ENCODE data around the gene ATOX1. TPM values are rescaled to one million over a fixed set of nuclear protein-coding genes. Genes with fewer than 3 reads are reported as not detected.

Gene ATOX1
- total and polyA plus RNA-seq, 2 of the 8 experiments (the other 6 are each of a cell fraction or from before 2014, with no cell fraction given), result 79.9 to 232 TPM

DNA sequence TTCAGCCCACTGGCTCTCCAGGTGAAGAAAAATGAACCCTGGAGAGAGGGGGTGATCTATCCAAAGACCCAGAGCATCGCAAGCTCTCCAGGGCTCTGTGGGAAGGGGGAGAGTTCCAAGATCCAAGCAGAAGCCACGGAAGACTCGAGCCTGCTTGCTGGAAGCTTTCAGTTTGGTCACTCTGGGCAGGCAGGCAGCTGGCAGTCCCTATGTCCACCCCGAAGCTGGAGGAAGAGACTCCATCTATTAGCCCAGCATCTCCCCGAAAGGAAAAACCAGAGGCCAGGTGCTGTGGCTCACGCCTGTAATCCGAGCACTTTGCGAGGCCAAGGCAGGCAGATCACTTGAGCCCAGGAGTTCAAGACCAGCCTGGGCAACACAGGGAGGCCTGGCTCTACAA is 61.0 kb downstream of the ATOX1 start:
- ChIA-PET POLR2A (ENCODE audit: partially characterized antibody) (interaction anchor here (1.4 to 2.1 kb wide), 8 partner anchors 11 to 73 kb away, joined by 3 to 14 read pairs (median 8); partner anchors contain the start of gene SPARC), CTCF (ENCODE audit: partially characterized antibody) (interaction anchor here (0.7 to 7.9 kb wide), 11 partner anchors 8 to 233 kb away, joined by 3 to 53 read pairs (median 9); partner anchors contain the start of gene SPARC)
- Histone ChIP-seq H3K27ac (ENCODE audit: low read depth, low read length) (no peak overlapping the region), H3K36me3 (ENCODE audit: control insufficient read depth in 2 of 4, insufficient read depth in 4 of 4, low read length in 3 of 4) (no peaks in the 10 kb centered on the region), H2BK12ac (ENCODE audit: low read depth, low read length) (0 out of 2 replicates have a peak overlapping the region, but pooled peaks have one; percentile 4), H3K79me1 (ENCODE audit: low read depth, low read length) (no peaks in the 10 kb centered on the region), H2AK5ac (ENCODE audit: low read depth, low read length) (no peak overlapping the region), H3K4me2 (ENCODE audit: insufficient read depth in 1 of 2, low read depth in 2 of 2, low read length in 2 of 2) (no peak overlapping the region; a peak in 1 of 4 replicates), H2BK5ac (ENCODE audit: low read depth, low read length) (no peak overlapping the region), H4K5ac (ENCODE audit: insufficient read length, low read depth, low read length) (no peak overlapping the region), H3K23me2 (ENCODE audit: low read depth, low read length) (no peaks in the 10 kb centered on the region), H4K91ac (replicated peaks; ENCODE audit: insufficient read length, low read length) (no peak overlapping the region), H3K9me3 (ENCODE audit: insufficient read depth in 2 of 2, low read depth in 1 of 2, low read length in 1 of 2) (no peaks in the 10 kb centered on the region), H3K4me3 (ENCODE audit: extremely low read depth in 1 of 4, insufficient read depth in 2 of 4, low read depth in 3 of 4, low read length in 4 of 4) (no peak overlapping the region), H4K20me1 (replicated peaks in 1 of 2; ENCODE audit: control insufficient read depth in 1 of 2, insufficient read depth in 2 of 2, low read length in 2 of 2) (no peaks in the 10 kb centered on the region), H2AFZ (ENCODE audit: low read length) (peak overlapping the region; percentile 21), H3K4me1 (replicated peaks in 1 of 4; ENCODE audit: control insufficient read depth in 3 of 4, insufficient read depth in 4 of 4, low read length in 3 of 4) (peaks cover 3 to 14% (median 6%) of the 10 kb centered on the region in 4 experiments), H2BK120ac (replicated peaks; ENCODE audit: low read depth, low read length) (no peak overlapping the region), H2BK20ac (ENCODE audit: low read length) (no peak overlapping the region), H2BK15ac (ENCODE audit: low read length) (no peak overlapping the region), H3K79me2 (ENCODE audit: control insufficient read depth in 1 of 2, insufficient read depth in 2 of 2, low read length in 2 of 2) (no peaks in the 10 kb centered on the region), H4K8ac (ENCODE audit: extremely low read depth, insufficient read depth, low read length) (no peak overlapping the region), H3K27me3 (replicated peaks in 1 of 4; ENCODE audit: control insufficient read depth in 3 of 4, extremely low read depth in 1 of 4, insufficient read depth in 3 of 4, low read length in 3 of 4) (no peaks in the 10 kb centered on the region), H3K14ac (ENCODE audit: insufficient read length) (no peak overlapping the region), H3K18ac (ENCODE audit: extremely low read depth, low read length) (no peak overlapping the region), H3K23ac (ENCODE audit: insufficient read length) (no peak overlapping the region), H3K4ac (replicated peaks; ENCODE audit: insufficient read length, low read depth, low read length) (no peak overlapping the region), H3K56ac (replicated peaks; ENCODE audit: insufficient read length, low read depth, low read length) (no peak overlapping the region), H3K9ac (replicated peaks in 1 of 4; ENCODE audit: extremely low read depth in 1 of 4, low read depth in 3 of 4, low read length in 3 of 4) (no peak overlapping the region)
- DNase-seq (ENCODE audit: low read depth in 1 of 2, low spot score in 2 of 2) (no peak), FAIRE-seq (no peak)
- no peak for TF ChIP-seq SIRT6 (IDR thresholded peaks at IDR 0.05; ENCODE audit: low read length)
- TF ChIP-seq CEBPB (IDR thresholded peaks at IDR 0.05; ENCODE audit: low read depth, low read length), result no peak
- TF ChIP-seq JUN (IDR thresholded peaks at IDR 0.05; ENCODE audit: low read depth, low read length), result no peak
- no peak for TF ChIP-seq JUND (IDR thresholded peaks at IDR 0.05; ENCODE audit: low read length)
- no peak for TF ChIP-seq EZH2 (IDR thresholded peaks at IDR 0.05; ENCODE audit: low read depth, low read length, severe bottlenecking)
- TF ChIP-seq SRF (IDR thresholded peaks at IDR 0.05; ENCODE audit: low read depth, low read length), result no peak
- no peak for TF ChIP-seq POLR2AphosphoS5 (IDR thresholded peaks at IDR 0.05; ENCODE audit: low read depth, low read length)
- no peak for TF ChIP-seq BACH1 (IDR thresholded peaks at IDR 0.05; ENCODE audit: low read length)
- TF ChIP-seq POU5F1 (IDR thresholded peaks at IDR 0.05; ENCODE audit: low read depth, low read length), result no peak
- 77% methylated on average over 8 of the region's 8 CpGs; no CpG with 5 or more reads in 1 of the 2 experiments for WGBS, 2 experiments (ENCODE audit: extremely low coverage in 1 of 2, insufficient coverage in 1 of 2, insufficient read length in 1 of 2, insufficient replicate concordance in 2 of 2, low coverage in 1 of 2, low lambda C conversion rate in 2 of 2, missing lambda C conversion rate in 1 of 2)

All from H1 (cell line).